ENCODE results near the gene LRRC26. TPM values are rescaled to one million over a fixed set of nuclear protein-coding genes. Genes with fewer than 3 reads are reported as not detected.

The LRRC26 gene
- total RNA-seq, 1 experiment from 2014 or later, result 0.52 TPM

DNA sequence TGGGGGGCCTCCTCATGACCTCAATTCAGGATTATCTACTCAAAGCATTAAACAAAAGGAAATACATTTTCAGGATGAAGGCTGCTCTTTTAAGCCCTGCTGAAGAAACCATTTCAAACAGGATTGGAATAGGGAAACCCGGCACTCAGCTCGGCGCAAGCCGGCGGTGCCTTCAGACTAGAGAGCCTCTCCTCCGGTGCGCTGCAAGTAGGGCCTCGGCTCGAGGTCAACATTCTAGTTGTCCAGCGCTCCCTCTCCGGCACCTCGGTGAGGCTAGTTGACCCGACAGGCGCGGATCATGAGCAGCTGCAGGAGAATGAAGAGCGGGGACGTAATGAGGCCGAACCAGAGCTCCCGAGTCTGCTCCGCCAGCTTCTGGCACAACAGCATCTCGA is 34.9 kb upstream of the LRRC26 start:
- peaks cover 17% of the 10 kb centered on the region for H3K4me1 Mint-ChIP-seq (ENCODE audit: low read depth, unreplicated experiment)
- CTCF ChIA-PET, result interaction anchor here (1.1 to 1.5 kb wide), 3 partner anchors 16 to 32 kb away, joined by 3 to 4 read pairs (median 3); partner anchors contain the start of gene RNF224
- H3K4me3 Mint-ChIP-seq (ENCODE audit: low read depth, unreplicated experiment), result peak overlapping the region; percentile 92
- H3K9me3 Mint-ChIP-seq (ENCODE audit: low read depth, unreplicated experiment), result no peaks in the 10 kb centered on the region
- no peak for DNase-seq
- TF ChIP-seq, protein P1, sequence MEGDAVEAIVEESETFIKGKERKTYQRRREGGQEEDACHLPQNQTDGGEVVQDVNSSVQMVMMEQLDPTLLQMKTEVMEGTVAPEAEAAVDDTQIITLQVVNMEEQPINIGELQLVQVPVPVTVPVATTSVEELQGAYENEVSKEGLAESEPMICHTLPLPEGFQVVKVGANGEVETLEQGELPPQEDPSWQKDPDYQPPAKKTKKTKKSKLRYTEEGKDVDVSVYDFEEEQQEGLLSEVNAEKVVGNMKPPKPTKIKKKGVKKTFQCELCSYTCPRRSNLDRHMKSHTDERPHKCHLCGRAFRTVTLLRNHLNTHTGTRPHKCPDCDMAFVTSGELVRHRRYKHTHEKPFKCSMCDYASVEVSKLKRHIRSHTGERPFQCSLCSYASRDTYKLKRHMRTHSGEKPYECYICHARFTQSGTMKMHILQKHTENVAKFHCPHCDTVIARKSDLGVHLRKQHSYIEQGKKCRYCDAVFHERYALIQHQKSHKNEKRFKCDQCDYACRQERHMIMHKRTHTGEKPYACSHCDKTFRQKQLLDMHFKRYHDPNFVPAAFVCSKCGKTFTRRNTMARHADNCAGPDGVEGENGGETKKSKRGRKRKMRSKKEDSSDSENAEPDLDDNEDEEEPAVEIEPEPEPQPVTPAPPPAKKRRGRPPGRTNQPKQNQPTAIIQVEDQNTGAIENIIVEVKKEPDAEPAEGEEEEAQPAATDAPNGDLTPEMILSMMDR (IDR thresholded peaks at IDR 0.05; ENCODE audit: unreplicated experiment), result no peak
- H3K27me3 Mint-ChIP-seq (ENCODE audit: unreplicated experiment), result no peaks in the 10 kb centered on the region
- peaks cover 53% of the 10 kb centered on the region for H3K36me3 Mint-ChIP-seq (ENCODE audit: insufficient read depth, unreplicated experiment)
- BruUV-seq (replicated peaks), result no TSS peak
- peak overlapping the region; percentile 84 for H3K27ac Mint-ChIP-seq (ENCODE audit: unreplicated experiment)
- intact Hi-C loops (cut with micrococcal nuclease; ENCODE audit: unreplicated experiment), result no loop called here

DNA sequence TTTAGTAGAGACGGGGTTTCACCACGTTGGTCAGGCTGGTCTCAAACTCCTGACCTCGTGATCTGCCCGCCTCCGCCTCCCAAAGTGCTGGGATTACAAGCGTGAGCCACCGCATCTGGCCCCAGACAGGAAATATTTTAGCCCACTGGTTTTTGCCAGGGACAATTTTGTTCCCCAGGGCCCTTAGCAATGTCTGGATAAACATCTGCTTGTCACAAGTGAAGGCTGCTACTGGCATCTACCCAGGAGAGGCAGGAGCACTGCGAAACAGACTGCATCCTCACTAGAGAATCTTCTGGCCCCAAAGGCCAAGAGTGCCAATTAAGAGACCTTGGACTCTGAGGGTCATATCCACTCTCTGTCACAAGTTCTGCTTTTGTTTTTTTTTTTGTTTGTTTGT is 33.1 kb upstream of the LRRC26 start:
- H3K27me3 Mint-ChIP-seq (ENCODE audit: unreplicated experiment), result no peaks in the 10 kb centered on the region
- no peak overlapping the region for H3K4me3 Mint-ChIP-seq (ENCODE audit: low read depth, unreplicated experiment)
- CTCF ChIA-PET, result no interaction called here
- H3K27ac Mint-ChIP-seq (ENCODE audit: unreplicated experiment), result no peak overlapping the region
- H3K4me1 Mint-ChIP-seq (ENCODE audit: low read depth, unreplicated experiment), result peaks cover 24% of the 10 kb centered on the region
- H3K9me3 Mint-ChIP-seq (ENCODE audit: low read depth, unreplicated experiment), result no peaks in the 10 kb centered on the region
- intact Hi-C loops (cut with micrococcal nuclease; ENCODE audit: unreplicated experiment), result no loop called here
- peaks cover 70% of the 10 kb centered on the region for H3K36me3 Mint-ChIP-seq (ENCODE audit: insufficient read depth, unreplicated experiment)
- no TSS peak for BruUV-seq (replicated peaks)
- TF ChIP-seq, protein P1 (IDR thresholded peaks at IDR 0.05; ENCODE audit: unreplicated experiment), result no peak
- no peak for DNase-seq

DNA sequence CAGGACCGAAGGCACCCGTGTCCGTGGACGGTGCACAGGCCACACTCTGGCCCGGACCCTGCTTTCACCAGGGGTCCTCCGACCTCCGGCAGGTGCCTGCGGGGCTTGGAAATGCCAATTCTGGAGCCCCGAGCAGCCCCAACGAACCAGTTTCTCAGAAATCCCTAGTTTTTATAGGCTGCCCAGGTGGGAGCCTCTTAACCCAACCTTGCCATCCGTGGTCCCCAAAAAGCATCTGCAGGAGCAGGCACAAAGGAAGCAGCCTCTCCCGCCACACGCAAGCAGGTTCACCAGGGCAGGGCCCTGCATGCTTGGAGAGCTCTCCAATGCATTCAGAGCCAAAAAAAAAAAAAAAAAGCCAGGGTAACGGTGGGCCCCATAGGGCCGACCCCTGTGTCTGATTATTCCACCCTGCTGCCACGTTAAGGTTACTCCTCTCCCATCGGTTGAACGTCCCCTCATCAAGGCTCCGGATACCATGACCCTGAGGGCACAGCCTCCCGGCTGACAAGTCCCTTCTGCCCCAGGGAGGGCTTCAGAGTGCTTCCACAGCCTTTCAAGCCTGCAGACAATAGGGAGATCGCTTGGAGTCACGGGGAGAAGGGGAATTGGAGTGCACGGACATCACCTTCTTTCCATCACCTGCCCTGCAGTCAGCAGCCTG is 31.5 kb upstream of the LRRC26 start:
- H3K27ac Mint-ChIP-seq (ENCODE audit: unreplicated experiment), result peak overlapping the region; percentile 33
- H3K4me1 Mint-ChIP-seq (ENCODE audit: low read depth, unreplicated experiment), result peaks cover 19% of the 10 kb centered on the region
- no TSS peak for BruUV-seq (replicated peaks)
- TF ChIP-seq, protein P1 (IDR thresholded peaks at IDR 0.05; ENCODE audit: unreplicated experiment), result no peak
- CTCF ChIA-PET, result interaction anchor here (0.6 to 1.0 kb wide), 2 partner anchors 21 to 104 kb away, joined by 3 to 4 read pairs; no protein-coding TSS in a partner anchor
- no peaks in the 10 kb centered on the region for H3K27me3 Mint-ChIP-seq (ENCODE audit: unreplicated experiment)
- intact Hi-C loops (cut with micrococcal nuclease; ENCODE audit: unreplicated experiment), result no loop called here
- DNase-seq, result no peak
- H3K9me3 Mint-ChIP-seq (ENCODE audit: low read depth, unreplicated experiment), result no peaks in the 10 kb centered on the region
- H3K36me3 Mint-ChIP-seq (ENCODE audit: insufficient read depth, unreplicated experiment), result peaks cover 60% of the 10 kb centered on the region
- peak overlapping the region; percentile 75 for H3K4me3 Mint-ChIP-seq (ENCODE audit: low read depth, unreplicated experiment)

GRCh38 chr9:137200311-137201204 is 30.7 kb upstream of the LRRC26 start, which contains the start of gene TPRN:
TSS of gene TPRN (minus strand) at chr9:137200741. CDS start at chr9:137200711, 30 bp downstream.
- TF ChIP-seq, protein P1 (IDR thresholded peaks at IDR 0.05; ENCODE audit: unreplicated experiment), result no peak
- Mint-ChIP-seq H3K27ac (ENCODE audit: unreplicated experiment) (peak within 1 kb of the TSS; percentile 73), H3K9me3 (ENCODE audit: low read depth, unreplicated experiment) (no peaks in the 10 kb centered on the region), H3K36me3 (ENCODE audit: insufficient read depth, unreplicated experiment) (peaks cover 52% of the 10 kb centered on the region), H3K4me1 (ENCODE audit: low read depth, unreplicated experiment) (peaks cover 20% of the 10 kb centered on the region), H3K4me3 (ENCODE audit: low read depth, unreplicated experiment) (peak within 1 kb of the TSS; percentile 77), H3K27me3 (ENCODE audit: unreplicated experiment) (no peaks in the 10 kb centered on the region)
- BruUV-seq (replicated peaks), result no TSS peak
- intact Hi-C loops (cut with micrococcal nuclease; ENCODE audit: unreplicated experiment), result no loop called here
- peak; percentile 98 for DNase-seq
- CTCF ChIA-PET, result interaction anchor here (0.6 to 1.0 kb wide), 2 partner anchors 22 to 104 kb away, joined by 3 to 4 read pairs; no protein-coding TSS in a partner anchor
